HG02571 (cell line): ENCODE data around the gene ABHD12.

Source experiments
- ATAC-seq: cut with Tn5 transposase; IDR thresholded peaks from one replicate; pipeline ENCODE4 v1.9.1; 2021; ENCODE audit warnings: mild to moderate bottlenecking, moderate library complexity; ENCODE audit not compliant: unreplicated experiment

Gene ABHD12

GRCh38 chr20:25309395-25310267 is 81.0 kb downstream of the ABHD12 start:
- no peak for ATAC-seq

GRCh38 chr20:25308671-25309394 is 81.8 kb downstream of the ABHD12 start:
- no peak for ATAC-seq

GRCh38 chr20:25308083-25308491 is 82.5 kb downstream of the ABHD12 start:
- ATAC-seq = no peak

- ATAC-seq = no peak
Measured at GRCh38 chr20:25306991-25307903, 83.4 kb downstream of the ABHD12 start.

- ATAC-seq = no peak
Measured at GRCh38 chr20:25304025-25304549, 86.5 kb downstream of the ABHD12 start.

GRCh38 chr20:25303292-25304024 is 87.2 kb downstream of the ABHD12 start:
- ATAC-seq = no peak

- no peak for ATAC-seq
Measured at GRCh38 chr20:25302596-25302995, 88.0 kb downstream of the ABHD12 start.

GRCh38 chr20:25301357-25301920 is 89.2 kb downstream of the ABHD12 start:
- no peak for ATAC-seq

GRCh38 chr20:25300496-25301170 is 90.0 kb downstream of the ABHD12 start:
- ATAC-seq = no peak

- no peak for ATAC-seq
Measured at GRCh38 chr20:25299806-25300205, 90.8 kb downstream of the ABHD12 start.

- ATAC-seq = peak; percentile 62
Measured at GRCh38 chr20:25297141-25297905, 93.3 kb downstream of the ABHD12 start.

GRCh38 chr20:25296094-25297093 is 94.2 kb downstream of the ABHD12 start:
- peak; percentile 27 for ATAC-seq

GRCh38 chr20:25295386-25296093 is 95.1 kb downstream of the ABHD12 start:
- no peak for ATAC-seq

GRCh38 chr20:25294459-25295385 is 95.9 kb downstream of the ABHD12 start:
- ATAC-seq = no peak

GRCh38 chr20:25293910-25294458 is 96.7 kb downstream of the ABHD12 start:
- ATAC-seq = no peak
